HG03108 (cell line): Measurements from ENCODE around the gene RPF1.

Experiments used
- ATAC-seq: cut with Tn5 transposase; IDR thresholded peaks from one replicate; pipeline ENCODE4 v1.9.1; 2021; ENCODE audit warnings: moderate library complexity; ENCODE audit not compliant: unreplicated experiment

RPF1 gene

GRCh38 chr1:84541679-84542078, 62.6 kb downstream of the RPF1 start:
- ATAC-seq = no peak
